ENCODE measurements around the gene STPG1.

DNA sequence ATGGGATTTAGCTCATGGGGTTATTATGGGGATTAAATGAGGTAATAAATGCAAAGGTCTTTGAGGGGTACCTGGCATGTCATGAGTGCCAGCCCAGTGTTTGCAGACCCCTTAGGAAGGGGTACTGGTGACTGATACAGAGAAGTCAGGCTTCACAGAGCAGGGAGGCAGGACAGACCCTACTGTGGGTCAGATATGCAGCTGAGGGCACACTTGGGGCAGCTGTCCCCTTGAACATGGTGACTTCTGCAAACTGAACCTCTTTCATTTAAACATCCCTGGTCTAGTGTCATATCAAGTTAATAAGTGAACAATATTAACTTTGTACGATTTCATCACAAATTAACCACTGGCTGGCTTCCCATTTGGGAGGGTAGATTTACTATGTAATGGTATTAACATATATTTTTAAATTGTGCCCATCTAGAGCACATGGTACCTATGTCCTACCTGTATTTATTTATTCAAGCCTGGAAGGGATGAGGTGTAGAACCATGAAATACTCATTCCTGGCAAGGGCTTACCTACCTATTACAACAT, 25.9 kb downstream of the STPG1 start:
- TF ChIP-seq, protein P1, sequence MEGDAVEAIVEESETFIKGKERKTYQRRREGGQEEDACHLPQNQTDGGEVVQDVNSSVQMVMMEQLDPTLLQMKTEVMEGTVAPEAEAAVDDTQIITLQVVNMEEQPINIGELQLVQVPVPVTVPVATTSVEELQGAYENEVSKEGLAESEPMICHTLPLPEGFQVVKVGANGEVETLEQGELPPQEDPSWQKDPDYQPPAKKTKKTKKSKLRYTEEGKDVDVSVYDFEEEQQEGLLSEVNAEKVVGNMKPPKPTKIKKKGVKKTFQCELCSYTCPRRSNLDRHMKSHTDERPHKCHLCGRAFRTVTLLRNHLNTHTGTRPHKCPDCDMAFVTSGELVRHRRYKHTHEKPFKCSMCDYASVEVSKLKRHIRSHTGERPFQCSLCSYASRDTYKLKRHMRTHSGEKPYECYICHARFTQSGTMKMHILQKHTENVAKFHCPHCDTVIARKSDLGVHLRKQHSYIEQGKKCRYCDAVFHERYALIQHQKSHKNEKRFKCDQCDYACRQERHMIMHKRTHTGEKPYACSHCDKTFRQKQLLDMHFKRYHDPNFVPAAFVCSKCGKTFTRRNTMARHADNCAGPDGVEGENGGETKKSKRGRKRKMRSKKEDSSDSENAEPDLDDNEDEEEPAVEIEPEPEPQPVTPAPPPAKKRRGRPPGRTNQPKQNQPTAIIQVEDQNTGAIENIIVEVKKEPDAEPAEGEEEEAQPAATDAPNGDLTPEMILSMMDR (IDR thresholded peaks at IDR 0.05), result no peak
- TF ChIP-seq POLR2A (IDR thresholded peaks at IDR 0.05), result no peak
- no peak for TF ChIP-seq POLR2AphosphoS5 (IDR thresholded peaks at IDR 0.05)

All from upper lobe of left lung (tissue), 4 donors.